H9 (cell line): ENCODE data around the gene HAPLN2. TPM values are rescaled to one million over a fixed set of nuclear protein-coding genes. Genes with fewer than 3 reads are reported as not detected.

ENCODE experiments used
- DNase-seq: peaks from one replicate; pipeline ENCODE4 v3.0.0-alpha.2; 2017
- H2AFZ ChIP-seq: one replicate; pipeline ENCODE4 v1.6.1; 2013; ENCODE audit warnings: mild to moderate bottlenecking, low read length, control low read depth, moderate library complexity
- H2AK5ac ChIP-seq: 2 replicates; pipeline ENCODE4 v1.6.1; 2013; ENCODE audit warnings: low read length, control low read depth, mixed read lengths; ENCODE audit not compliant: insufficient read length
- H2BK120ac ChIP-seq: one replicate; pipeline ENCODE4 v1.6.1; 2013; ENCODE audit warnings: low read depth, mild to moderate bottlenecking, low read length, control low read depth, inconsistent platforms; ENCODE audit not compliant: poor library complexity, severe bottlenecking
- H2BK12ac ChIP-seq: 2 replicates; pipeline ENCODE4 v1.6.1; 2013; ENCODE audit warnings: low read length, control low read depth, mixed read lengths, low read depth; ENCODE audit not compliant: insufficient read length
- H2BK15ac ChIP-seq: 2 replicates; pipeline ENCODE4 v1.6.1; 2013; ENCODE audit warnings: low read depth, low read length, control low read depth
- H2BK20ac ChIP-seq: one replicate; pipeline ENCODE4 v1.6.1; 2013; ENCODE audit warnings: low read depth, mild to moderate bottlenecking, low read length, control low read depth, inconsistent platforms; ENCODE audit not compliant: poor library complexity, severe bottlenecking
- H2BK5ac ChIP-seq: 2 replicates; pipeline ENCODE4 v1.6.1; 2013; ENCODE audit warnings: low read length, control low read depth, mixed read lengths; ENCODE audit not compliant: insufficient read length
- H3K14ac ChIP-seq: 2 replicates; pipeline ENCODE4 v1.6.1; 2013; ENCODE audit warnings: low read length, control low read depth; ENCODE audit not compliant: insufficient read depth
- H3K18ac ChIP-seq: 2 replicates; pipeline ENCODE4 v1.6.1; 2013; ENCODE audit warnings: low read depth, mild to moderate bottlenecking, mixed read lengths, low read length, control low read depth; ENCODE audit not compliant: insufficient read length
- H3K23ac ChIP-seq: 2 replicates; pipeline ENCODE4 v1.6.1; 2013; ENCODE audit warnings: low read length, control low read depth, mixed read lengths, low read depth; ENCODE audit not compliant: insufficient read length
- H3K23me2 ChIP-seq: 2 replicates; pipeline ENCODE4 v1.6.1; 2013; ENCODE audit warnings: low read depth, mild to moderate bottlenecking, mixed read lengths, low read length, control low read depth; ENCODE audit not compliant: insufficient read length, poor library complexity, severe bottlenecking
- H3K27ac ChIP-seq: 2 replicates; pipeline ENCODE4 v1.5.1; 2013; ENCODE audit warnings: low read length, control low read depth, mixed read lengths, low read depth; ENCODE audit not compliant: insufficient read length
- H3K27me3 ChIP-seq: 2 replicates; pipeline ENCODE4 v1.6.1; 2013; ENCODE audit warnings: low read length, control low read depth, inconsistent platforms; ENCODE audit not compliant: insufficient read depth
- H3K4ac ChIP-seq: 2 replicates; pipeline ENCODE4 v1.6.1; 2013; ENCODE audit warnings: low read depth, mild to moderate bottlenecking, control low read depth, inconsistent platforms, low read length, moderate library complexity
- H3K4me1 ChIP-seq: 2 replicates; pipeline ENCODE4 v1.6.1; 2013; ENCODE audit warnings: low read length, control low read depth, inconsistent platforms; ENCODE audit not compliant: insufficient read depth
- H3K4me2 ChIP-seq: 2 replicates; pipeline ENCODE4 v1.6.1; 2013; ENCODE audit warnings: low read length, control low read depth, mixed read lengths; ENCODE audit not compliant: insufficient read length, insufficient read depth
- H3K56ac ChIP-seq: 2 replicates; pipeline ENCODE4 v1.6.1; 2013; ENCODE audit warnings: low read depth, mild to moderate bottlenecking, mixed read lengths, low read length, control low read depth; ENCODE audit not compliant: insufficient read length
- H3K79me1 ChIP-seq: 2 replicates; pipeline ENCODE4 v1.6.1; 2013; ENCODE audit warnings: low read depth, mild to moderate bottlenecking, moderate library complexity, low read length, control low read depth, inconsistent platforms; ENCODE audit not compliant: insufficient read depth, poor library complexity, severe bottlenecking
- H3K79me2 ChIP-seq: 2 replicates; pipeline ENCODE4 v1.6.1; 2013; ENCODE audit warnings: low read length, control low read depth, inconsistent platforms; ENCODE audit not compliant: insufficient read depth
- H3K9ac ChIP-seq: 2 replicates; pipeline ENCODE4 v1.6.1; 2013; ENCODE audit warnings: low read length, control low read depth, mixed read lengths; ENCODE audit not compliant: insufficient read length; ENCODE audit errors: extremely low read depth
- H3K9me3 ChIP-seq: one replicate; pipeline ENCODE4 v1.6.1; 2013; ENCODE audit warnings: low read depth, low read length, inconsistent platforms; ENCODE audit not compliant: control insufficient read depth
- H3T11ph ChIP-seq: one replicate; pipeline ENCODE4 v1.6.1; 2013; ENCODE audit warnings: mild to moderate bottlenecking, low read length, control low read depth, inconsistent platforms
- H4K20me1 ChIP-seq: one replicate; pipeline ENCODE4 v1.6.1; 2013; ENCODE audit not compliant: control insufficient read depth, insufficient read length, insufficient read depth
- H4K5ac ChIP-seq: 2 replicates; pipeline ENCODE4 v1.6.1; 2013; ENCODE audit warnings: low read depth, mild to moderate bottlenecking, mixed read lengths, low read length, control low read depth; ENCODE audit not compliant: insufficient read length
- H4K8ac ChIP-seq: replicated peaks from 2 replicates; pipeline ENCODE4 v1.6.1; 2013; ENCODE audit warnings: low read length, control low read depth, mixed read lengths, low read depth; ENCODE audit not compliant: insufficient read length
- H4K91ac ChIP-seq: 2 replicates; pipeline ENCODE4 v1.6.1; 2013; ENCODE audit warnings: low read depth, mild to moderate bottlenecking, moderate library complexity, mixed read lengths, low read length, control low read depth; ENCODE audit not compliant: insufficient read length
- H3K27ac Mint-ChIP-seq, 3 experiments: 2 replicates in 2 of 3; 3 replicates in 1 of 3; pipeline ENCODE4 v1.8.0; 2020 to 2021; ENCODE audit warnings: mixed read lengths in 3 of 3, mild to moderate bottlenecking in 1 of 3, moderate library complexity in 1 of 3
- H3K27me3 Mint-ChIP-seq: 2 replicates; pipeline ENCODE4 v1.8.0; 2021; ENCODE audit warnings: low read depth, mild to moderate bottlenecking, moderate library complexity, mixed read lengths
- H3K36me3 Mint-ChIP-seq, 3 experiments: 2 replicates in 2 of 3; 3 replicates in 1 of 3; pipeline ENCODE4 v1.8.0; 2020 to 2021; ENCODE audit warnings: low read depth in 3 of 3, mixed read lengths in 3 of 3; ENCODE audit not compliant: insufficient read depth in 1 of 3
- H3K4me1 Mint-ChIP-seq, 2 experiments: 2 replicates each; pipeline ENCODE4 v1.8.0; 2020; ENCODE audit warnings: mixed read lengths in 2 of 2
- H3K4me3 Mint-ChIP-seq, 2 experiments: 2 replicates in 1 of 2; 3 replicates in 1 of 2; pipeline ENCODE4 v1.8.0; 2020 to 2021; ENCODE audit warnings: mild to moderate bottlenecking in 2 of 2, mixed read lengths in 2 of 2, moderate library complexity in 1 of 2
- H3K9me3 Mint-ChIP-seq, 2 experiments: 2 replicates in 1 of 2; 3 replicates in 1 of 2; pipeline ENCODE4 v1.8.0; 2020; ENCODE audit warnings: mild to moderate bottlenecking in 2 of 2, mixed read lengths in 2 of 2, moderate library complexity in 1 of 2
- CTCF ChIP-seq: fragments of 200-600 bp; sonication (generic); conservative IDR thresholded peaks from 3 replicates; pipeline ENCODE4 v1.8.0; 2021; ENCODE audit warnings: antibody characterized with exemption, mild to moderate bottlenecking
- WGBS: extraction: QIAGEN DNeasy Blood & Tissue Kit; methylation state at CpG from one replicate; pipeline ENCODE4 v1.1.7; 2013; ENCODE audit warnings: missing lambda C conversion rate, low lambda C conversion rate, mixed read lengths; ENCODE audit not compliant: insufficient read length; ENCODE audit errors: extremely low coverage; 5-methylcytosine and 5-hydroxymethylcytosine counted together
- total RNA-seq: library from RNA; stranded (reverse); gene quantifications from 2 replicates; pipeline ENCODE4 v1.2.1, GENCODE V29; 2021

HAPLN2 gene
- total RNA-seq, 1 experiment from 2014 or later: 0.46 TPM

GRCh38 chr1:156592158-156592909 lies 26.9 kb upstream of the HAPLN2 start:
- H4K8ac ChIP-seq: no peak overlapping the region
- no peaks in the 10 kb centered on the region for H3K79me2 ChIP-seq
- H4K5ac ChIP-seq: no peak overlapping the region
- DNase-seq: no peak
- no peak overlapping the region for H4K91ac ChIP-seq
- no peaks in the 10 kb centered on the region for H3K27me3 Mint-ChIP-seq
- TF ChIP-seq CTCF: no peak
- H3K4me3 Mint-ChIP-seq: peak overlapping the region; percentile 79 to 86
- H3T11ph ChIP-seq: no peak overlapping the region
- H4K20me1 ChIP-seq: peaks cover 2% of the 10 kb centered on the region
- no peak overlapping the region for H2BK12ac ChIP-seq
- no peaks in the 10 kb centered on the region for H3K9me3 Mint-ChIP-seq
- H3K27ac ChIP-seq: no peak overlapping the region
- H2AK5ac ChIP-seq: no peak overlapping the region
- peak overlapping the region; percentile 82; the same call in 1 of the 2 replicates for H3K14ac ChIP-seq
- H3K27ac Mint-ChIP-seq: peak overlapping the region in 2 of 3 experiments; percentile 9 to 45; a peak in 2 of 7 replicates
- no peak overlapping the region for H3K56ac ChIP-seq
- H3K9ac ChIP-seq: peak overlapping the region; percentile 63
- no peak overlapping the region for H3K23ac ChIP-seq
- H3K79me1 ChIP-seq: no peaks in the 10 kb centered on the region
- H3K4me1 Mint-ChIP-seq: peaks cover 16 to 17% of the 10 kb centered on the region in 2 experiments
- no peaks in the 10 kb centered on the region for H3K4me1 ChIP-seq
- peaks cover 21 to 50% (median 39%) of the 10 kb centered on the region in 3 experiments; a peak in 6 of 7 replicates for H3K36me3 Mint-ChIP-seq
- WGBS: no CpG with 5 or more reads among the region's 16 CpGs
- no peak overlapping the region for H3K4ac ChIP-seq
- no peak overlapping the region for H2AFZ ChIP-seq
- H3K23me2 ChIP-seq: peaks cover 3% of the 10 kb centered on the region
- no peak overlapping the region for H2BK15ac ChIP-seq
- no peak overlapping the region for H2BK120ac ChIP-seq
- H3K18ac ChIP-seq: no peak overlapping the region
- no peak overlapping the region for H2BK5ac ChIP-seq
- no peak overlapping the region for H2BK20ac ChIP-seq
- no peaks in the 10 kb centered on the region for H3K9me3 ChIP-seq
- no peaks in the 10 kb centered on the region for H3K27me3 ChIP-seq
- H3K4me2 ChIP-seq: peak overlapping the region; percentile 74
